HG03139 (cell line): ENCODE measurements around the gene CNGA3.
"Not testable (repeated sequence)": the region's sequence is repeated elsewhere in the genome, so short reads cannot be mapped to it uniquely, and the experiment has no call there.

ENCODE experiments used
- ATAC-seq: cut with Tn5 transposase; IDR thresholded peaks from one replicate; pipeline ENCODE4 v1.9.1; 2021; ENCODE audit not compliant: unreplicated experiment

CNGA3 gene

DNA sequence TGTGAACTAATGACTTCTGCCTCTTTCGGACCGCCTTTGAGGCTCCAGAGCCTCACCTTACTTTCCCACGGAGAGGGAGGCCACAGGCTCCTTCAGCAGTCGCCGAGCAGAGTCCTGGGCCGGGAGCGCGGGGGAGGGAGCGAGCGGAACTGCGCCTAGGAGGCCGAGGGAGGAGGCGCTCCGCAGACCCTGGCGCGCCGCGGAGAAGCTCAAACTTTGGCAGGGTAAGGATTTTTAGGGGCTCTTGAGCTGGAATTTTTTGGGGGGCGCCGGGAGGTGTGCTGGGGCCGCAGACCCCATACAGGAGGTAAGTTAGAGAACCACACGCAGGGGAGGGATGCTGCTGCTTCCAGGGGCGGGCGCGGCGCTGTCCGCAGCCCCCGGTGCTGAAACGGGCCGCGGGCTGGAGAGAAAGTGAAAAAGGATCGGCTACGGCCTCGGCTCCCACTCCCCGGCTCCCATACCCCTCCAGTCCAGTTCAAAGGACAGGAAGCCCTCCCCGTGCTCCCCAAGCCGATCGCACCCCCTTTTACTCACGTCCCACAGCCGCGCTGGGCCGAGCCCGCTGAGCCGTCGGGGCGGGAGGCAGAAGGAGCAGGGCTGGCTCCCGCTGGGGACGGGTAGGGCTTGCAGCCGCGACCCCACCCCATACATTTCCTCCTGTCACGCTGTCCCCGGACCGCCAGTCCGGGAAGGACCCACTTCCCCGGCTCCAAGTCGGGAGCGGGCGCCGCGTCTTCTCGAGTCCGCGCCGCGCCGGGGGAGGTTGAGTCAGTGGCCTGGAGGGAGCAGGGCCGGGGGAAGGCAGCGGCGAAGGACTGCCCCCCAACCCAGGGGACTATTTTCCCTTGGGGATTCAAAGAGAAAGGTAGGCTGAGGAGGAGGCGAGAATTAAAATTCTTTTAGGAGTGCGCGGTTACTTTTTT, at the start of gene CNGA3:
Gene CNGA3, plus strand, starts transcription at position 146 of the 926 bp plus-strand sequence. CDS start 23,520 bp downstream, outside the sequence.
- no peak for ATAC-seq

DNA sequence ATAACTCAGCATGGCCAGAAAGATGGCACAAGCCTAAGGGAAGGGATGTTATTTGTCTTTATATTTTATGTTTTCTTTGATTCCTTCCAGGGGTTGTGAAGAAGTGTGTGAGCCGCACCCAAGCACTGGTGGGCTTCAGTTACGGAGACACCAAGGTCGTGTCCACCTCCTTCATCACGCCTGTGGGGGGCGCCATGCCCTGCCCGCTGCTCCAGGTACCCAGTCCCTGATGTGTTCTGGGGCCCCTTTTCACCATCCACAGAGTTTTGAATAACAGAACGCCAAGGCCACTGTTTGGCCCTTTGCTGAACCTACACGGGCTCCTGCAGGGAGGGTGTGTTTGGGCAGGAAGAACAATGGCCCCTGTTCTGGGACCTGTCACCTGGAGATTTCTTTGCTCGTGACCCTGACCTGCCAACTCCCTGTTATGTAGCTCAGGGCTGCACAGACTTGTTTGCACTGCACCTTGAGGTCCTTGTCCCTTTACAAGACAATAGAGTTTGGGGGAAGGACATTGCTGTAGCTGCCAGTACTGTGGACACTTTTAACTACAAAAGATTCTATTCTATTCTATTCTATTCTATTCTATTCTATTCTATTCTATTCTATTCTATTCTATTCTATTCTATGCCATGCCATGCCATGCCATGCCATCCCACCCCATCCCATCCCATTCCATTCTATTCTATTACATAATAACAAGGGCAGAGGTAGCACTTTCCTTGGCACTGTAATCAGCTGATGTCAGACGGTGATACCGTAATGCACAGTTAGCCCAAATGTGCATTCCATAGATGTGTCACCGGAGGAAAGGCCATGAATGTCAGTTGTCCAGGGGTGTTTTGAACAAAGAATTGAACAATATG, 48.2 kb upstream of the CNGA3 start:
- no peak for ATAC-seq

DNA sequence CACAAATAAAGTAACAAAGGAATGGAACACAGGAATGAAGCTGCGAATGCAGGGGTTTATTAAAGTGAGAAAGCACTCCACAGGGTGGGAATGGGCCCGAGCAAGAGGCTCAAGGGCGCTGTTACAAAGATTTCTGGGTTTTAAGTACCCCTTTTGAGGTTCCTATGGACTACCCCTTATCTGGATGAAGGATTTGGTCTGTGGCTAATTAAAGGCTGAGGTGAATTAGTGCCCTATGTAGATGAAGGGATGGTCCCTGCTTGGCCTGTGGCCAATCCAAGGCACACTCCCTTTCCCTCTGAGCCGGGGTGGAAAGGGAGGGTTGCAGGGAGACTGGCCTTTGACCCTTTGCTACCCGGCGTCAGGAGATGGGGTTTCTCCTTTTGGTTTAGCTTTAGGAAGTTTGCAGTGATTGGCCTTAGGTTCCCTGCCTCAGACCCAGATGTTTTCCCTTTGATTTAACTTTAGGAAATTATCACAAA, 47.5 kb upstream of the CNGA3 start:
- no peak for ATAC-seq

DNA sequence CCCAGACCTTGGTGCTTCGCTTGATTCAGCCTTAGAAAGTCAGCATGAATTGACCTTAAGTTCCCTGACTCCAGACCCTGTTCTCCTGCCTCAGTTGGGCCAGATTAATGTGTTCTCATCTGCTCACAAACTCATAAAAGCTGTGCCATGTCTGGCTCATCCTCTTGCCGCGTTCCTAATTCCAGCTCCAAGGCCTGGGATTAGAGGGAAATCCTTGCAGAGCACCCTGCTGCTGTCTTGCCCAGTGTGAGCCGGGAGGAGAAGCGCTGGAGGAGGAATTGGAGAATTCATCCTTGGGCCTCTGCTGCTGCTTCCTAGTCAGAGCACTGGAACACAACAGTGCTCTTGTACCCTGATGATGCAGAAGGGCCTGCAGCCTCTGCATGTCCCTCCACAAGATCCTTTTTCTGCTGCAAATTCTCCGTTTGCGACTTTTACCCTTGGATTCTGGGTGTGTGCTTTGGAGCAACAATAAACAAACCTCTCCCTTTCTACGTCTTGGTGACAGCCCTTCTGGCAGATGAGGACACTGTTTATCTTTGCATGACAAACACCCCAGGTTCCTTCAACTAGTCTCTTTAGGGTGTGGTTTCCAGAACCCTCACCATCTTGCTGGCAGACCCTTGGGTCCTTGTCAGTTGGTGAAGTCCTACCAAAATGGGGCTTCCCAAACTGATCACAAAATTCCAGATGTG, 46.9 kb upstream of the CNGA3 start:
- ATAC-seq, result no peak

DNA sequence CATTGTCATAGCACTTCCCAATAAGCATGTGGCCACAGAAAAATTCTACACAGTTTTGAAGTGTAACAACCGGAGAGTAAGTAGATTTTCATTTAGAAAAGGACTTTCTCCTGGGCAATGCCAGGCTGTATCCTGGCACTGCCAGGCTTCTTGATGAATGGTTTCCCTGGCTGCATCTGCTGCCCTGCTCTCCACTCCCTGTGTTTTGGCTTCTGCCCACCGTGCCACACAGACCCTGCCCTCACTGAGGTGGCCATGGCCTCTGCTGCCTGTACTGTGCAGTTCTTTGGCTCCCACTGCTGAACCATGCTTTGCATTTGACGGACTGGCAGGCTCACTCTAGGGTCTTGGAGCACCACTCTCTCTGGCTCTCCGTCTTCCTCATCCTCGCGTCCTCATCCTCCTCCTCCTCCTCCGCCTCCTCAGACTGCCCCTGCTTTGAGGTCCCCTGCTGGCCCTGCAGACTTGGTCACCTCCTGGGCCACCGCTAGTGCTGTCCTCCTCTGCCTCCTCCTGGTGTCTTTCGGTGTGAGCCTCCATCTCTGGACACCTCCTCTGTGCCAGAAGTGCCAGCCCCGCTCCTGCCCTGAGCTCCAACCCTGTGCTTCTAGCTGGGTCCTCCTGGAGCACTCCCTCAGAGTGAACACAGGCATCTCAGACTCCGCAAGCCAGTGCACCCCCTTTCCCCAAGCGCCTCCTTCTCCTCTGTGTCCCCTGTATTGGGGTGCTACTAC, 45.9 kb upstream of the CNGA3 start:
- ATAC-seq, result no peak

DNA sequence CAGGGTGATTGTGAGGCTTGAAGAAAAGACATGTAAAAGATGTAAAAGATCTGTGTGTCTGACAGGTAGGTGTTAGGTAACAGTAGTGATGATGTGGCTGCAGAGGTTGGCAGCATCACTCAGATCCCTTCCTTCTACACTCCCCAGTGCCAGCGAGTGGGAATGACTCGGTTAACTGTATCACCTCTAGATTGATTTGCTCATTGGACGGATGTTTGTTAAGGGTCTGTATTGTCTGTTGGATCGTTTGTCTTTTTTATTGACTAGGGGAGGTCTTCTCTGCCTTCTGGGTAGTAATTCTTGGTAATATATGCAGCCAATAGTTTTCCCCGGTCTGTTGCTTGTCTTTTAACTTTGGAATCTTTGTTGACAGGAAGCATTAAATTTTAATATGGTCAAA, 44.8 kb upstream of the CNGA3 start:
- no peak for ATAC-seq

DNA sequence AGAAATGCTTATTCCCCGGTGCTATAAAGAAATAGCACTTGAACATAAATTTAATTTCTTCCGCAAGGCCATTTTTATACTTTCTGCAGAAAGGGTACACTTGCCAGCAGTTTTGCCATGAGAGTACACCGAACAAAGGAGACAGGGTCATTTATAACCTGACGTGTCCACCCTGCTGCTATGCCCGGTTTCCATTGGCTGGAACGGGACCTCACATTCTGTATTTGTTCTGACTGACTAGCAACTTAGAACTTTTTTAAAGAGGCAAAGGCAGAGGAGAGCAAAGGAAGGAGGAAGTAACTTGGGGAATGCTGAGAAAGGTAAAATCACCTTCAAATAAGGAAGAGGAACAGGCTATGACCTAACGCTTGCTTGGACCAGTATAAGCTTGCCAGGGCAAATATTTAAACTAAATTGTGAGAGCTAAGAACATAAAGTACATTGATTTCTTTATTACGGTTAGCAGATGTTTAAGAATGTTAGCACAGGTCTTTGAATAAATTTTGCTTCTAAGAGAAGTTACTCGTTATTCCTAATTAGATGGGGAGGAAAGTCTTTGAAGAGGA, 39.0 kb upstream of the CNGA3 start:
- ATAC-seq, result not testable (repeated sequence)

DNA sequence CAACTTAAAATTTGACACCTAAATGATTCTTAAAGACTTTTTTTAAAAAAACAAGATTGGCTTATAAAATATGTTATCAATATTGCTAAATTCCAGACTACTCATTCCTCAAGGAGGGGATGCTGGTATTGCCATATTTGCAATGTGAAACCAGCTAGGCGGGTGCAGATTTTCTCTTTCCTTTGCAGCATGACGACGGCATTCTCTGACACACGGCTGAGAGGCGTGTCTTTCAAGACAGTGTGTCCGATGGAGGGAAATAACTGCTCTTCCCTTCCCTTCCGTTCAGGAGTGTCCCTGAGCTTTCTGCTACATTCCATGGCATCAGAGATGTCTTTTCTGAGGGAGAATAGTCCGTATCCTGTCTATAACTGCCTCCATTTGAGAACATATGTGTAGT, 38.2 kb upstream of the CNGA3 start:
- no peak for ATAC-seq

DNA sequence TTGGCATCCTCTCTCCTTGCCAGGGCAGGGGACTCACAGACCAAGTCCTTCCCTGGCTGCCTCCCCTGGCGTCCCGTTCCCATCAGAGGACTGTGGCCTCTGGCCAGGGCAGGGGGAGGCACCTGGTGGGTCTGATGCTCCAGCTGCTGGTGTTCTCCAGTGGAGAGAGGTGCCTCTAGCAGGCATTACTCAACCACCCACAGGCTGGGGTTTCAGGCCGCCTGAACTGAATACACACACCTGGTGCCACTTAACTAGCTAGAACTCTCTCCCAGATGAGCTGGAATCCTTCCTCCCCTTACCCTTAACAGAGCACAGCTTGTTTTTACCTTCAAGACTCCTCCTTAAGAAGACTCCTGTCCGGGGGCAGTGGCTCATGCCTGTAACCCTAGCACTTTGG, 37.7 kb upstream of the CNGA3 start:
- ATAC-seq, result no peak

DNA sequence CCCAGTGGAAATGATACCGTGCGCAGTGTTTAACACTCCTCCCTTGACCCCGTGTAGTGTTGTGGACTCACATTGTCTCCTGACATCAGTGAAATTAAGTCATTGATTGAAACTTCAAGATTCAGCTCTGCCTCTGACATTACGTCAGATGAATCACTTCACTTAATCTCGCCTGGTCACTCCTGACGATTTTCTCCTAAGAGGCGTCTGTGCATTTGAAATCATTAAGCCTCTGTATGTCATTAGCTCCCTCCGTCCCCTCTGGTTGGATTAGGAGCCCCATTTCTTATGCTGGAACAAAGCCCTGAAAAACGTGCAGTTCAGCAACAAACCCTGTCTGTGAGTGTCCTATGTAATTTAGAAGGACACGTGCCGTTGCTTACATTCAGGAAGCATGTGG, 36.7 kb upstream of the CNGA3 start:
- ATAC-seq, result no peak

DNA sequence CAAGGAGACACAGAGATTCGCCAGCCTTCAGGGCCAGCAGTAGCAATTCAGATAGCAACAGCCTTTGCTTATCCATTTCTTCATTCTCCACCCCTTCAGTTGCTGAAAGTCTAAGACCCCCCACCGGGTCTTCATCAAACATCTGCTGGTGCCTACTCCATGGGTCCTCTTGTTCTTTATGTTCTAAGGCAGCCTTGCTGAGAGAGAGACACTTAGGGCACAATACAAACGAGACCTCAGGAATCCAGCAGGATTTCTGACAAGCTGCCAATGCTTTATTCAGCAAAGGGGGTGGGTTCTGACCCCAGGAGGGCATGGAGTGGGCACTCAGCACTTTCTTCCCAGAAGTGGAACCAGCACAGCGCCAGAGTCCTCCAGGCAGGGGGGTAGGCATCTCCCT, 36.2 kb upstream of the CNGA3 start:
- ATAC-seq, result no peak

DNA sequence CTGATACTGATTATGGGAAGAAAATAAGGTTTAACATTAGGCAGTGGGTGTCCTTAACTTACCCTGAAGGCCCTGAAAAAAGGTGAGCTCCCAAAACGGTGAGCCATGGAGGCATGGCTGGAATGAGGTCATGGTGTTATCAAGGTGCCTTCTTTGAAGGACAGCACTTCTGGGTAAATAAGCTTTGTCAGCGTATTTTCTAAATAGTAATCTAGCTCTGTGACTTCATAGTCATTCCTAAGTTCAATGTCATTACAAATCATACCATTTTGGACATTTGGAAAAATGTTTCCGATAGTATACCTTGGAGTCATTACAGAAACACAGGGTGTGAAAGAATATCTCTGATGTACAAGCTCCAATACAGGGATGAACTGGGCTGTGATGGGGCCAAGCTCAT, 35.2 kb upstream of the CNGA3 start:
- ATAC-seq, result no peak

DNA sequence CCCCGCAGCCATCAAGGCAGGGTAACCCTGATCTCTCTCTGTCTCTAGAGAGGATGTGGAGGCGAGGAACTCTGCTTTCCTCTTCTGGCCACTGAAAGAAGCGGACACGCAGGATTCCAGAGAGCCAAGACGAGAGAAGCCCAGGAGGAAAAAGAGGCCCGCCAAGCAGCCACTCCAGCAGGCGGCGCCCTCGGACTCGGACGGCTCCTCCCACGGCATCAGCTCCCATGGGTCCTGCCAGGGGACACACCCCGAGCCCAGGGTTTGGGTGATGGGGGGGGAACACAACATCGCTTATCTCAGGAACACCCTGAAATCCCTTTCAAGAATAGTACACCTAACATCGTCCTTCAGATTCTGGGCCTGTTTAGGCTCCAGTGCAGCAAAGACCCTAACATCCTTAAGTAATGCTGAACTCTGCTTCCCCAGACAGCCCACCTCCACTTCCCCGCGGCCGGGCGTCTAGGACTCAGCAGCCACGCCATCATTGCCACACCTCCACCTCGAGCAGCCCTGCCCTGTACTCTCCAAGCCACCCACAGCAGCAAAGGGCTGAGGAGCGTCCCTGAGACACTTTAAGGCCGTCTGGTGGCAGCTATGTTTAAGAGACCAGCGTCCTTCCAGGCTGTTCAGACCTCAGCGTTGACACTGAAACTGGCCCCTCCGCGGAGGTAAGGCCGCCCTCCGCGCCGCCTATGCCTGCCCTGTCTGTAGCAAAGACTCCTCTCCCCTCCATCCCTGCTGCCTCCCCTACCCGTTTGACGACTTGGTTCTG, 34.3 kb upstream of the CNGA3 start:
- ATAC-seq, result no peak

DNA sequence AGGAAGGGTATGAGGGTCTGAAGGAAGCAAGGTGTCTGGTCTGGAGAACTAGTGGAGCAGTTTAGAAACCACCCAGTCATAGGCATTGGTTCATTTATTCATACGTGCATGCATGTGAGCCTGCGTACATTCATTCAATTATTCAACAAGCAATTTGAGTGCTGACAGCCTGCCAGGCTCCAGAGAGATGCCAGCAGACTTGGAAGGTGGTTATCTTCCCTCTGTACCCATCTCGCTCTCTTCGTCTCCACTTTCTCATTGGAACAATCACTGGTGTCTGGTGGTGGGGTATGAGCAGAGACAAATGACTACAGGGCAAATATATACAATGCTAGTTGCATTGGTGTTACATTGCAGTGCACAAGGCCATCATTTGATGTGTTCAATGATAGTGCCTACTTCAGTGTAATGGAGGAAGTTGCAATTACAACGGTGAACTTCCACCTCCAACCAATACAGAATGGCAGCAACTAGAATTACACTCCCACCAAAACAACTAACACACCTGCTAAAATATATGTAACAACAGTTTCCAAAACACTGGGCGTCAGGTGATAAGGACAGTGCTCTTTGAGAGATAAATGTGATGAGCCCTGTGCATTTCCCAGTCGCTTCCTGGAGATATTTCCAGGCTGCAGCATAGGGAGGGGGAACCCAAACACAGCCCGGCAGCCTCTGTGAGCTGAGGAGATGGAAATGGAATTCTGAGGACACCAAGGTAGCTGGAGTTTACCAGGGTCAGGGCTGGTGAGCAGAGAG, 32.6 kb upstream of the CNGA3 start:
- no peak for ATAC-seq

DNA sequence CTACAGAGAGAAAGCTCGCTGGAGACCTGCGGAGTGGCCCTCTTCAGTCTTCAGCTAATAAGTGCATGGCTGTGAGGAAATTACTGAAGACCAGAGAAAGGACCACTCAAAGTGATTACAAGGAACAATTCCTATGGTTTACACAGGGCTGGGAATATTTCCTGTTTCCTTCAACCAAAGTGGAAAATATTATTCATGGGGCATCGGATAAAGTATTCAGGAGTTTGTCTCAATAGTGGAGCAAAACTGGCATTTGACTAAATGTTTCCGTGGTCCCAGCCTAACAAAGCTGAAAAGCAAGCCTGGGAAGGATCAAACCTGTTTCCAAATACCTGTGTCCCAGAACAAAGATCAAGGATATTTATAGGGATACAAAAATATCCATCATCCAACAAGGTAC, 32.0 kb upstream of the CNGA3 start:
- no peak for ATAC-seq

DNA sequence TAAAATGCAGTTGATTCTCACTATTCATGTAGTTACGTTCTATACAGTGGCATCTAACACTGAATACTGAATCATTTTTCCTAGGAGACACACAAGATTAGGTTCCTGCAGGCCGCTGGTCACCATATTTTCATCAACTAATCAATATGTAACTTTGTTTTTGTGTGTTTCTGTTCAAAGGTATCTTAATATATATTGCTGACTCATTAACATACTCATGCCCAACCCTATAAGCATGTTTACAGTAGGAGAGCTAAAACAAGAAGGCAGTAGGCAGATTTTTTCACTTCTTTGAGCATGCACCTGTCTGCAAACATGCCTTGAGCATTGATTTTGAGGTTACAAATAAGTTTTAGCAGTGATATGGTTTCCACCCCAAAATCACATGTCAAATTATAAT, 30.3 kb upstream of the CNGA3 start:
- ATAC-seq, result no peak

DNA sequence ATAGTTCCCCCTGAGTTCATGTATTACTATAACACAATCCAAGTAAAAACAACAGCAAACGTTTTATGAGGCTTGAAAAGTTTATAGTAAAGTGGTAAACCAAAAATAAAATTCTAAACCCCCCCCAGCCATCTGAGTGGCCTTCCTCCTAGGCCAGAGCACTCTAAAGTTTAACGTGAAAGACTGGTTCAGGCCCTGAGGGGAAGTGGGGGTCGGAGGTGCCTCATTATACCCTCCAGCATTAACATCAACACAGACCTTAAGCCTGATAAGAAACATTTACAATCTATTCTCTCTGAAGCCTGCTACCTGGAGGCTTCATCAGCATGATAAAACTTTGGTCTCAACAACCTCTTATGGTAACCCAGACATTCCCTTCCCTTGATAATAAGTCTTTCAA, 29.0 kb upstream of the CNGA3 start:
- ATAC-seq, result no peak

DNA sequence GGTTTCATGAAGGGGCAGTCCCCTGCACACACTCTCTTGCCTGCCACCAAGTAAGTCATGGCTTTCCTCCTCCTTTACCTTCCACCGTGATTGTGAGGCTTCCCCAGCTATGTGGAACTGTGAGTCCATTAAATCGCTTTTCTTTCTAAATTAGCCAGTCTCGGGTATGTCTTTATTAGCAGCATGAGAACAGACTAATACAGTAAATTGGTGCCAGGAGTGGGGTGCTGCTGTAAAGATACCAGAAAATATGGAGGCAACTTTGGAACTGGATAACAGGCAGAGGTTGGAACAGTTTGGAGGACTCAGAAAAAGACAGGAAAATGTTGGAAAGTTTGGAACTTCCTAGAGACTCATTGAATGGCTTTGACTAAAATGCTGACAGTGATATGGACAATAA, 26.1 kb upstream of the CNGA3 start:
- ATAC-seq, result not testable (repeated sequence)

DNA sequence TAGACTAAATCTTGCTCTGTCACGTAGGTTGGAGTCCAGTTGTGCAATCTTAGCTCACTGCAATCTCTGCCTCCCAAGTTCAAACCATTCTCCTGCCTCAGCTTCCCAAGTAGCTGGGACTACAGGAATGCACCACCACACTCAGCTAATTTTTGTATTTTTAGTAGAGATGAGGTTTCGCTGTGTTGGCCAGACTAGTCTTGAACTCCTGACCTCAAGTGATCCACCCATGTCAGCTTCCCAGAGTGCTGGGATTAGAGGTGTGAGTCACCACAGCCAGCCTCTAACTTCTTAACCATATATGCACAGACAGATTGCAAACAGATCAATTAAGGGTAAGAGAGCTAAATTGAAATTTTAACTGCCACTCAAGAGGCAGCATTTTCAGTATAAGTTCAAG, 22.1 kb upstream of the CNGA3 start:
- no peak for ATAC-seq
